HG03095 (cell line): ENCODE results near the gene ADA.

ENCODE experiments used
- ATAC-seq: cut with Tn5 transposase; IDR thresholded peaks from one replicate; pipeline ENCODE4 v1.9.1; 2021; ENCODE audit warnings: moderate library complexity; ENCODE audit not compliant: unreplicated experiment

The ADA gene

GRCh38 chr20:44583157-44583556 lies 68.3 kb downstream of the ADA start:
- no peak for ATAC-seq

DNA sequence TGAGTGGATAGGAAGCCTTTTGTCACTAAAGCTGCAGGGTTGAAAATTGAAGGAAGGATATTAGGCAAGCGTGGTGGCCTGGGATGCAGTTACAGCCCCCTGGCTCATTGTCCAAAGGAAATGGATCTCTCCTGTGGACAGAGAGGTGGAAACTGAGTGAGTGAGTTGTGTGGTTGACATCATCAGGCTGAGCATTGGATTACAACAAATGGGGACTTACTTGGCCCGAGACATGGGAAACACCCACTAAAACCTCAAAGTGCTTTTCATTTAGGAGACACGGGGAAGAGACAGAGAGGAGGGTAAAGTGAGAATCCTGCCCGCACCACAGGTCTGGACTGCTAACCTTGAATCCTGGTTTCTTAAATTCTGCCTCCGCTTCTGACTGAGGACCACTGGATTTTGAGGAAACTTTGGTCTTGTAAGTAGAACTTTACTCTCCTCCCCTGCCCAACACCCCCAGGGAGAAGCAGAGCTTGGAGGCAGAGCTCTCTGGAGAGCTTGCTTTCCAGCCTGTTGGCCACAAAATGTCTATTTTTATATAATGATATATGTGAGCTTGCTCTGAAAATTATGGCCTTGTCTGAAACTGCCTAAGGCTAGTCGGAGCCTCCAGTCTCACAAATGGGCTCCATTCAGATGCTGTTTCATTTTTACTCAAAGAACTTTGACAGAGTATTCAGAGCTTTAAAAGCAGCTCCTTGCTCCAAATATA lies 69.0 kb downstream of the ADA start, which contains the start of gene PKIG:
PKIG (plus strand) TSS at position 269 of the 715 bp plus-strand sequence. CDS start 31,978 bp downstream, outside the sequence.
- ATAC-seq: no peak

DNA sequence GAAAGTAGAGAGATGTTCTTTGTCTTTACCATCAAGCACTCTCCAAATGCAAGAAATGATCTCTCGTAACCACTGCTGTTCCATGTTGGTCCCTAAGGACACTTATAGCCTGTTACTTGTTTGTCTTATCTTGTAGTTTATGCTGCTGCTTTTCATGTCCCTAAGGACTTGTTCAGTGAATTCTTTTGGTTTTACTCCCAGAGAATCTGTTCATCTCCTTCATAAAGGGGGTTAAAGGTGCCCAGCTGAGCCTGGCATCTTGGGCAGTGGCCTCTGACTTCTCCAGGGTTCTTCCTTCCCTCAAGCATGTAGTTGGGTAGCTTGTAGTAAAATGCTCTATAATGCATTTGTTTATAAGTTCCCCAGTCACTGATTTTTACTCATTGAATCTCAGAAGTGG lies 70.0 kb downstream of the ADA start:
- ATAC-seq: no peak

GRCh38 chr20:44580581-44581268 lies 70.8 kb downstream of the ADA start:
- ATAC-seq: no peak

DNA sequence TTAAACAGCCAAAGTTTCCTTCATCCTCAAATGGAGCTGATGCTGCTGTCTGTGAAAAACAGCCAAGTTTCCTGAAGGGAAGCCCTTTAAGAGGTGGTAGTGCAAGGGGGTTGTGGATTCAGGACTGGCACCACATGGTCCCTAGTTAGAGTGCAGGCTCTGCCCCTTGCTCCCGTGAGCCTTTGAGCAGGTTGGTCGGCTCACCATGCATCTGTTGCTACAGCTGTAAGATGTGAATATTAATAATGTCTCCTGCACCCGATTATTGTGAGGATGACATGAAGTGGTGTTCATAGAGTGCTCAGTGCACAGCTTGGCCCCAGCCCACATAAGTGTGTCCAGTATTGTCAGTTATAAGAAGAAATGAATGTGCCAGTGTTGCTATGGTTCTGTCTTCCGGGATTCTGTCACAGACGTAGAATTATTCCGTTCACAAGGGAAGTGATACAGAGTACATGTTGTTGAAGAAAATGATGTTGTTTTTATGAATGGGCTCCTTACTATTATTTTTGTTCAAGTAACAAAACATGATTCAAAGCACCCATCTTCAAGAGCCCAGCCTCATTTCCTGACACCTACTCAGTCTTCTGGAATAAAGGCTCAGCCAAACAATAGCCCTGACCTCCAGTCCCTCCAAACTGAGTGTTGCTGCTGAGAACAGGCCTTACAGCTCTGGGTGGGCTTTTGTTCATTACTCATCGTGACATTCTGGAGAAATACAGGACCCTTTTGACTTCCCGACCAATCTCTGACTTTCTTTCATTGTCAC lies 72.0 kb downstream of the ADA start:
- no peak for ATAC-seq

GRCh38 chr20:44576297-44576696 lies 75.2 kb downstream of the ADA start:
- no peak for ATAC-seq

GRCh38 chr20:44574372-44574771 lies 77.1 kb downstream of the ADA start:
- ATAC-seq: no peak

GRCh38 chr20:44573501-44573869 lies 78.0 kb downstream of the ADA start:
- ATAC-seq: no peak

- ATAC-seq: no peak
Observed at GRCh38 chr20:44572551-44573500, 78.7 kb downstream of the ADA start.

GRCh38 chr20:44571362-44571988 lies 80.0 kb downstream of the ADA start:
- ATAC-seq: no peak

DNA sequence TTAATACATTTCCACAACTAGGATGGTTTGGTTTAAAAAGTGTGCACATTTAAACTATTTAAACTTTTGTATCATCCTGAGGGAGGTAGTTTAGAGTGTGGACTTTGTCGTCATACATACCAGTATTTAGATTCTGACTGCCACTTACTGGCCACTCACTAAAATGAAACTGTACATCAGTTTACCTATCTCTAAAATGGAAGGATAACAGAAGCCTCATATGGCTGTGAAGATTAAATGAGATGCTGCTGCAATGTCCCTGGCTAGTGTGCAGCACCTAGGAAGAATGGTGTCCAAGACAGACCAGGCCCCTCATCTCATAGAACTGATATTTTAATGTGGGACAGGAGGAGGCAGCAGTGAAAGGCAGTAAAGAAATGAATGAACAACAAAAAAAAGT lies 81.1 kb downstream of the ADA start:
- ATAC-seq: no peak
